Mucosa of gallbladder (tissue), 1 donor: ENCODE results near the gene CABCOCO1. TPM values are rescaled to one million over a fixed set of nuclear protein-coding genes. Genes with fewer than 3 reads are reported as not detected.

Experiments
- DNase-seq: peaks from one replicate; pipeline ENCODE4 v3.0.0-alpha.2; 2020; ENCODE audit warnings: low spot score
- total RNA-seq: library from RNA; stranded (reverse); gene quantifications from one replicate; pipeline ENCODE4 v1.2.1, GENCODE V29; 2021
- donor health status: DM: no; HTN: no; CAD: no.

The CABCOCO1 gene
- total RNA-seq, 1 donor from 2014 or later: 0.75 TPM

- no peak for DNase-seq
These were observed 122.9 kb downstream of the CABCOCO1 start for GRCh38 chr10:61785473-61786105.

- no peak for DNase-seq
These were observed 124.0 kb downstream of the CABCOCO1 start for GRCh38 chr10:61786728-61787127.

GRCh38 chr10:61787170-61787569 is 124.4 kb downstream of the CABCOCO1 start:
- DNase-seq: no peak

- DNase-seq: no peak
These were observed 126.3 kb downstream of the CABCOCO1 start for GRCh38 chr10:61789031-61789430.

GRCh38 chr10:61791216-61791615 is 128.5 kb downstream of the CABCOCO1 start:
- DNase-seq: peak; percentile 14

GRCh38 chr10:61792097-61792716 is 129.5 kb downstream of the CABCOCO1 start:
- DNase-seq: no peak

GRCh38 chr10:61792921-61793320 is 130.2 kb downstream of the CABCOCO1 start:
- DNase-seq: no peak

- DNase-seq: no peak
These were observed 131.3 kb downstream of the CABCOCO1 start for GRCh38 chr10:61793760-61794703.

GRCh38 chr10:61795147-61795546 is 132.4 kb downstream of the CABCOCO1 start:
- no peak for DNase-seq

- DNase-seq: no peak
These were observed 132.8 kb downstream of the CABCOCO1 start for GRCh38 chr10:61795551-61795950.

- no peak for DNase-seq
These were observed 134.1 kb downstream of the CABCOCO1 start for GRCh38 chr10:61796785-61797184.

- no peak for DNase-seq
These were observed 134.8 kb downstream of the CABCOCO1 start for GRCh38 chr10:61797304-61798153.

- no peak for DNase-seq
These were observed 136.0 kb downstream of the CABCOCO1 start for GRCh38 chr10:61798713-61799112.

GRCh38 chr10:61801484-61801883 is 138.8 kb downstream of the CABCOCO1 start:
- DNase-seq: no peak

- DNase-seq: no peak
These were observed 140.5 kb downstream of the CABCOCO1 start for GRCh38 chr10:61803269-61803668.

GRCh38 chr10:61804414-61804813 is 141.7 kb downstream of the CABCOCO1 start:
- no peak for DNase-seq

GRCh38 chr10:61805091-61805490 is 142.4 kb downstream of the CABCOCO1 start:
- no peak for DNase-seq

- no peak for DNase-seq
These were observed 147.5 kb downstream of the CABCOCO1 start for GRCh38 chr10:61810263-61810662.

GRCh38 chr10:61812052-61812721 is 149.5 kb downstream of the CABCOCO1 start:
- no peak for DNase-seq

GRCh38 chr10:61812920-61813319 is 150.2 kb downstream of the CABCOCO1 start:
- no peak for DNase-seq

- no peak for DNase-seq
These were observed 151.4 kb downstream of the CABCOCO1 start for GRCh38 chr10:61814160-61814559.
